T-helper 1 cell treated with Interleukin-12 subunit alpha and Interleukin-12 subunit beta and Interleukin-4 antibody, amounts not matched to agents 30 ng/mL and 1 ng/mL, for 36 hours (primary cell): ENCODE data around the gene NKX2-2. TPM values are rescaled to one million over a fixed set of nuclear protein-coding genes. Genes with fewer than 3 reads are reported as not detected.

Experiments
- intact Hi-C: fragments of 100-400 bp; cut with micrococcal nuclease; formaldehyde crosslinking; loops from one replicate; pipeline ENCODE4 v1.15.1; 2024
- total RNA-seq: library from RNA; stranded (reverse); gene quantifications from 2 replicates; pipeline ENCODE4 v1.2.3, GENCODE V29; 2022

NKX2-2 gene
- total RNA-seq, 1 donor from 2014 or later, result not detected

- intact Hi-C loops, result no loop called here
Observed at GRCh38 chr20:21465799-21466198, 48.1 kb downstream of the NKX2-2 start.

- intact Hi-C loops, result no loop called here
Observed at GRCh38 chr20:21464916-21465315, 48.9 kb downstream of the NKX2-2 start.

Other genes starting within 250 kb of the NKX2-2 start
- gene XRN2, start 210.7 kb downstream of the NKX2-2 start, total RNA-seq, result 77.0 and 77.4 TPM in 2 replicates
- not detected in 2 replicates for gene NKX2-4, start 116.5 kb downstream of the NKX2-2 start, total RNA-seq
- gene PAX1, start 191.6 kb upstream of the NKX2-2 start, total RNA-seq, result not detected in 2 replicates